ENCODE data around the gene MMP20.

The MMP20 gene

GRCh38 chr11:102552020-102552419, 73.1 kb downstream of the MMP20 start:
- DNase-seq: no peak

- no peak for DNase-seq
These were observed 73.9 kb downstream of the MMP20 start for GRCh38 chr11:102551169-102551781.

- DNase-seq: no peak
These were observed 78.1 kb downstream of the MMP20 start for GRCh38 chr11:102546923-102547471.

GRCh38 chr11:102546427-102546826, 78.7 kb downstream of the MMP20 start:
- no peak for DNase-seq

DNA sequence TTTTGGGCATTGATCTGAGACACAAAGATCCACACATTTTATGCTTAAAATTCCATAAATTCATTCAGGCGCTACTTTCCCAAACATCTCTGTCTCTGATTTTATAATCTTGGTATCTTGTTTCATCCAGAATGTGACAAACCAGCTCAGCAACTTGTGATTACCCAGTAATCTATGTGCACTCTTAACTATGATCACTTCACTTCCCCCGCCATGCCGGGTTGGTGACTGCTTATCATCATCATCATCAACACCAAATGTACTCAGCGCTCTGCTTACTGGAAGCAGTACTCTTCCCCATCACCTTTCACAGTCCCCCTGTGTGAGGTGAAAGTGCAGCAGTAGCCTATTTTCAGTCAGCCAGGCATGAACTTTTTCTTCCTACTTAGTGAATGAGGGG, 79.4 kb downstream of the MMP20 start:
- no peak for DNase-seq

DNA sequence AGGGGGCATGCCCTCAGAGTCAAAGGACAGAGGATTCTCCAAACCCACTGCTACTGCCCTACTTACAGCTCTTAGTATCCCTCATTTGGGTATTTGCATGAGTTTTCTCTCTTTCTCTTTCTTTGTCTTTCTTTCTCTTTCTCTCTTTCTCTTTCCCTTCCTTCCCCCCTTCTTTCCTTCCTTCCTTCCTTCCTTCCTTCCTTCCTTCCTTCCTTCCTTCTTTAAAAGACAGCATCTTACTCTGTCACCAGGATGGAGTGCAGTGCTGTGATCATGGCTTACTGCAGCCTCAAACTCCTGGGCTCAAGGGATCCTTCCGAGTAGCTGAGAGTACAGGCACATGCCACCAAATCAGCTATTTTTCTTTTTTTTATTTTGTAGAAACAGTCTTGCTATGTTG, 80.5 kb downstream of the MMP20 start:
- no peak for DNase-seq

DNA sequence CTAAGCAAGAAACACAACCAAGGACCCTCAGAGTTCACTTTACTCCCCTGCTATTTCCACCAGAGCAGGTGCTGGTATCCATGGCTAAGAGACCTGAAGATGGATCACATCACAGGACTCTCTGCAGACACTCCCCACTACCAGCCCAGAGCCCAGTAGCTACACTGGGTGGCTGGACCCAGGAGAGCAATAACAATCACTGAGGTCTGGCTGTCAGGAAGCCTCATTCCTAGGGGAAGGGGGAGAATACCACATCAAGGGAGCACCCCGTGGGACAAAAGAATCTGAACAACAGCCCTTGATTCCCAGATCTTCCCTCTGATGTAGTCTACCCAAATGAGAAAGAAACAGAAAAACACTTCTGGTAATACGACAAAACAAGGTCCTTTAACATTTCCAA, 85.6 kb downstream of the MMP20 start:
- DNase-seq: no peak

DNA sequence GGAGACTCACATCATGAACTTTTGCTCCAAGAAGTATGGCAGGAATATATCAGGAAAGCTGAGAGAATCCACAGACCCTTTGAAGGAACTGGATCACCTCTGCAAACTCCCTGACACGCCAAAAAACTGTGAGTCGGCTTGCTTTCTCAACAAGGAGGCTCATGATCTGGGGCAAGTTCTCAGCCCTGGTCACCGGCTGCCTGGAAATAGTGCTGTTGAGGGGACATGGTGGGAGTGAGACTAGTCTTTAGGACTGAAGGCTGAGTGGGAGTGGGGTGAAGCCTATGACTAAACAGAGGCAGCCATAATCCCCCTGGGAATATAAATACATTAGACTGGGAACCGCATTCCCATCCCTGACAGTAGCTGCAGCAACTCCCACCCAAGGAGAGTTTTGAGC, 86.2 kb downstream of the MMP20 start:
- no peak for DNase-seq

DNA sequence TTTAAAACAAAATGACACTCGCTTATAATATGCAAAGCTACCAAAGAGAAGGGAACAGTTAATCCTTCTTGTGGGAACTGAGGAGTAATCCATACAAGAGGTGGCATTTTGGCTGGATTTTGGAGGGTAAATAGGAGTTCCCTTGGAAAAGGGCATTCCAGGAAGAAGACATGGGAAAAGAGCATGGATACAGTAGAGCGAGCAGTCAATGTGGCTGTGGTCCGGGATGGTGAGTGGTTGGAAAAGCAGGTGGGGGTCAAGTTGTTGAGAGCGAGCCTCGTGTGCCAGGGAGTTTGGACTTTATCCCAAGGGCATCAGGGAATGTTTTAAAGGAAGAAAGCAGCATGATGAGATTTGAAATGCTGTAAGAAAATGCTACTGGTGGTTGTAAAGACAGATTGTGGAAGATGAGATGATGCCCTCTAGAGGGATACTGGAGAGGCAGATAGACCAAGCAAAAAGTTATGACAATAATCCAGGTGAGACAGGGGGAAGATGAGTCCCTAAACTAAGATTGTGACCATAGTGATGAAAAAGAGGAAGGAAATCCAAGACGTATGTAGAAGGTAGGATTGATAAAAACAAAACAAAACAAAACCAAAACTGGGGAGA, 90.8 kb downstream of the MMP20 start:
- no peak for DNase-seq

GRCh38 chr11:102530558-102530957, 94.6 kb downstream of the MMP20 start, which contains the start of gene MMP7:
MMP7 (minus strand) TSS chr11:102530747; CDS start chr11:102530700, 47 bp downstream.
- no peak for DNase-seq

DNA sequence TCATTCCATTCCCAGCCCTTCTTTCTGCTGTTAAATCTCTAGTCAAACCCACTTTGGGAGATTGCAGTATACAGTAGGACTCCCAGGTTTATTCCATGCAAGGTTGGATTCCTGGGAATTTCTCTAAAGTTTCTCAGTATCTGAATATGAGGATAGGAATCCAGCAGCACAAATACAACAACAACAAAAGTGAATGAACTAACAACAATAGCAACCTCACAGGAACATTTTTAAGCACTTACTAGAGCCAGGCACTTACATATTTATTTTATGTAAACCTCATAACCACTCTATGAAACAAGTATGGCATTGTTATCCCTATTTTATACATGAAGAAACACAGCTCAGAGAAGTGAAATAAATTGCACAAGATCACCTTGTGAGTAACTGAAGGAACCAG, 96.5 kb downstream of the MMP20 start:
- DNase-seq: no peak

DNA sequence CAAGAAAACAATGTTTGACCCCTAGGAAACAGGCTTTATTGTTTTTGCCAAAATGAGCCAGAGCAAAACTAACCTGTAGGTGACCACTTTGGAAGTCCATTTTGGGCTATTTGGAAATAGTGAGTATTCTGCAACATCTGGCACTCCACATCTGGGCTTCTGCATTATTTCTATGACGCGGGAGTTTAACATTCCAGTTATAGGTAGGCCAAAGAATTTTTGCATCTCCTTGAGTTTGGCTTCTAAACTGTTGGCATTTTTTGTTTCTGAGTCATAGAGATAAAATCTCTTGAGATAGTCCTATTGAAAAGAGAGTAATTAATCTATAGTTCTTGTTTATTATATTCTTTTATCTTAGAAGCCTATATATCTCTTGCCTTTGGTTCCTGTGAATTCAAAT, 97.4 kb downstream of the MMP20 start:
- DNase-seq: no peak

- DNase-seq: no peak
These were observed 98.1 kb downstream of the MMP20 start for GRCh38 chr11:102527041-102527440.
